Mesenchymal stem cell (in vitro differentiated cells and primary cell): ENCODE data around the gene LRRC72.

Experiments used
- DNase-seq: peaks from one replicate; pipeline ENCODE4 v3.0.0-alpha.2; 2013
- H2AFZ ChIP-seq: one replicate; pipeline ENCODE4 v1.6.1; 2013; ENCODE audit warnings: low read depth, mild to moderate bottlenecking, control low read depth, inconsistent platforms, low read length, moderate library complexity
- H2AK5ac ChIP-seq: 2 replicates; pipeline ENCODE4 v1.6.1; 2013; ENCODE audit warnings: low read length, moderate library complexity, mild to moderate bottlenecking, inconsistent platforms; ENCODE audit not compliant: severe bottlenecking
- H2BK120ac ChIP-seq: one replicate; pipeline ENCODE4 v1.6.1; 2013; ENCODE audit warnings: low read depth, mild to moderate bottlenecking, inconsistent platforms, low read length, moderate library complexity
- H2BK12ac ChIP-seq, 2 experiments: one replicate each; pipeline ENCODE4 v1.6.1; 2013; ENCODE audit warnings: inconsistent platforms in 2 of 2, low read length in 2 of 2, mild to moderate bottlenecking in 2 of 2, moderate library complexity in 2 of 2, control low read depth in 1 of 2
- H2BK15ac ChIP-seq: one replicate; pipeline ENCODE4 v1.6.1; 2013; ENCODE audit warnings: mild to moderate bottlenecking, low read depth, inconsistent platforms; ENCODE audit not compliant: poor library complexity, severe bottlenecking
- H2BK5ac ChIP-seq: 2 replicates; pipeline ENCODE4 v1.6.1; 2013; ENCODE audit warnings: low read depth, mild to moderate bottlenecking, low read length, control low read depth, inconsistent platforms; ENCODE audit not compliant: poor library complexity, severe bottlenecking
- H3K14ac ChIP-seq, 2 experiments: one replicate each; pipeline ENCODE4 v1.6.1; 2013; ENCODE audit warnings: inconsistent platforms in 2 of 2, low read length in 2 of 2, control low read depth in 1 of 2, mild to moderate bottlenecking in 1 of 2, moderate library complexity in 1 of 2
- H3K18ac ChIP-seq, 2 experiments: one replicate each; pipeline ENCODE4 v1.6.1; 2013; ENCODE audit warnings: inconsistent platforms in 2 of 2, low read length in 2 of 2, control low read depth in 1 of 2, low read depth in 1 of 2, mild to moderate bottlenecking in 1 of 2
- H3K23ac ChIP-seq, 2 experiments: one replicate each; pipeline ENCODE4 v1.6.1; 2013; ENCODE audit warnings: inconsistent platforms in 2 of 2, low read length in 2 of 2, mild to moderate bottlenecking in 2 of 2, moderate library complexity in 2 of 2, control low read depth in 1 of 2
- H3K27ac ChIP-seq: 2 replicates; pipeline ENCODE4 v1.5.1; 2013; ENCODE audit warnings: mild to moderate bottlenecking, moderate library complexity, low read length, control low read depth, inconsistent platforms; ENCODE audit not compliant: poor library complexity, severe bottlenecking
- H3K27me3 ChIP-seq, 2 experiments: 2 replicates each; pipeline versions ENCODE4 v1.6.1 to v1.7.0; 2013; ENCODE audit warnings: low read length in 2 of 2, mild to moderate bottlenecking in 2 of 2, moderate library complexity in 2 of 2, control low read depth in 1 of 2, inconsistent platforms in 1 of 2; ENCODE audit not compliant: control insufficient read depth in 1 of 2, insufficient read depth in 1 of 2
- H3K36me3 ChIP-seq, 2 experiments: 2 replicates each; pipeline versions ENCODE4 v1.6.1 to v1.7.0; 2013; ENCODE audit warnings: low read length in 2 of 2, control low read depth in 1 of 2, inconsistent platforms in 1 of 2, low read depth in 1 of 2, mild to moderate bottlenecking in 1 of 2; ENCODE audit not compliant: insufficient read depth in 2 of 2, control insufficient read depth in 1 of 2
- H3K4ac ChIP-seq, 2 experiments: one replicate each; pipeline ENCODE4 v1.6.1; 2013; ENCODE audit warnings: inconsistent platforms in 2 of 2, low read length in 2 of 2, mild to moderate bottlenecking in 2 of 2, moderate library complexity in 2 of 2, control low read depth in 1 of 2, low read depth in 1 of 2
- H3K4me1 ChIP-seq: 2 replicates; pipeline ENCODE4 v1.6.1; 2013; ENCODE audit warnings: low read depth, low read length, control low read depth; ENCODE audit not compliant: control insufficient read depth, insufficient read depth
- H3K4me2 ChIP-seq: 2 replicates; pipeline ENCODE4 v1.6.1; 2013; ENCODE audit warnings: low read length, mild to moderate bottlenecking, inconsistent platforms; ENCODE audit not compliant: poor library complexity, severe bottlenecking
- H3K4me3 ChIP-seq, 2 experiments: 2 replicates each; pipeline versions ENCODE4 v1.5.1 to v1.7.0; 2013; ENCODE audit warnings: low read length in 2 of 2, mild to moderate bottlenecking in 2 of 2, control low read depth in 1 of 2, low read depth in 1 of 2; ENCODE audit not compliant: insufficient read depth in 1 of 2
- H3K79me1 ChIP-seq: replicated peaks from 2 replicates; pipeline ENCODE4 v1.6.1; 2013; ENCODE audit warnings: mild to moderate bottlenecking, control low read depth, low read length, inconsistent platforms; ENCODE audit not compliant: poor library complexity, severe bottlenecking
- H3K9ac ChIP-seq: 2 replicates; pipeline ENCODE4 v1.7.0; 2013; ENCODE audit warnings: mild to moderate bottlenecking, low read length, moderate library complexity
- H3K9me3 ChIP-seq: 2 replicates; pipeline ENCODE4 v1.7.0; 2013; ENCODE audit warnings: mild to moderate bottlenecking, low read length; ENCODE audit not compliant: control insufficient read depth
- H4K8ac ChIP-seq: one replicate; pipeline ENCODE4 v1.6.1; 2013; ENCODE audit warnings: inconsistent platforms, mild to moderate bottlenecking, low read length, moderate library complexity
- H4K91ac ChIP-seq: one replicate; pipeline ENCODE4 v1.6.1; 2013; ENCODE audit warnings: mild to moderate bottlenecking, low read length, inconsistent platforms
- WGBS: methylation state at CpG from one replicate; pipeline ENCODE4 v1.1.7; 2013; ENCODE audit warnings: mixed read lengths; 5-methylcytosine and 5-hydroxymethylcytosine counted together

The LRRC72 gene

GRCh38 chr7:16609842-16610450 is 83.3 kb downstream of the LRRC72 start:
- Histone ChIP-seq H2AK5ac (no peak overlapping the region), H3K4me1 (peaks cover 2% of the 10 kb centered on the region), H2AFZ (no peak overlapping the region), H3K9me3 (no peaks in the 10 kb centered on the region), H4K91ac (no peak overlapping the region), H3K4ac (no peak overlapping the region), H3K23ac (no peak overlapping the region), H2BK5ac (no peak overlapping the region), H3K14ac (no peak overlapping the region), H3K4me2 (no peak overlapping the region), H3K27ac (no peak overlapping the region), H3K79me1 (peaks cover 9% of the 10 kb centered on the region), H3K9ac (no peak overlapping the region), H3K18ac (no peak overlapping the region), H4K8ac (no peak overlapping the region), H2BK120ac (no peak overlapping the region), H3K27me3 (no peaks in the 10 kb centered on the region), H3K36me3 (peaks cover 9 to 75% of the 10 kb centered on the region in 2 experiments), H2BK12ac (no peak overlapping the region), H3K4me3 (no peak overlapping the region), H2BK15ac (no peak overlapping the region)
- no peak for DNase-seq
- WGBS = 89% methylated on average over 3 of the region's 4 CpGs

- Histone ChIP-seq H2BK15ac (no peak overlapping the region), H4K8ac (no peak overlapping the region), H2BK12ac (no peak overlapping the region), H2AFZ (no peak overlapping the region), H2BK120ac (no peak overlapping the region), H3K4me2 (no peak overlapping the region), H3K23ac (no peak overlapping the region), H2BK5ac (no peak overlapping the region), H3K18ac (no peak overlapping the region), H3K36me3 (peaks cover 11 to 84% of the 10 kb centered on the region in 2 experiments), H3K4me3 (no peak overlapping the region), H3K9me3 (no peaks in the 10 kb centered on the region), H3K27ac (no peak overlapping the region), H3K14ac (no peak overlapping the region), H3K27me3 (no peaks in the 10 kb centered on the region), H2AK5ac (no peak overlapping the region), H3K9ac (no peak overlapping the region), H3K4me1 (peaks cover 1% of the 10 kb centered on the region), H3K4ac (no peak overlapping the region), H4K91ac (no peak overlapping the region), H3K79me1 (peaks cover 11% of the 10 kb centered on the region)
- WGBS = 99% methylated on average over 2 of the region's 2 CpGs
- no peak for DNase-seq
Observed at GRCh38 chr7:16611711-16612110, 85.1 kb downstream of the LRRC72 start.

GRCh38 chr7:16615228-16615627 is 88.6 kb downstream of the LRRC72 start:
- no peaks in the 10 kb centered on the region for H3K27me3 ChIP-seq
- no peak overlapping the region for H3K23ac ChIP-seq
- no peak overlapping the region for H3K4me3 ChIP-seq
- WGBS = 92% methylated on average over 5 of the region's 5 CpGs
- H3K36me3 ChIP-seq = peaks cover 17 to 80% of the 10 kb centered on the region in 2 experiments
- no peak overlapping the region for H3K18ac ChIP-seq
- H3K4ac ChIP-seq = no peak overlapping the region
- H4K91ac ChIP-seq = no peak overlapping the region
- no peak overlapping the region for H2BK12ac ChIP-seq
- H3K27ac ChIP-seq = no peak overlapping the region
- H3K9ac ChIP-seq = no peak overlapping the region
- no peak overlapping the region for H2BK15ac ChIP-seq
- H3K14ac ChIP-seq = no peak overlapping the region
- H3K9me3 ChIP-seq = peaks cover 6% of the 10 kb centered on the region
- no peak overlapping the region for H4K8ac ChIP-seq
- H3K79me1 ChIP-seq = peaks cover 7% of the 10 kb centered on the region
- no peak overlapping the region for H2AFZ ChIP-seq
- H2BK120ac ChIP-seq = no peak overlapping the region
- H3K4me2 ChIP-seq = no peak overlapping the region
- no peaks in the 10 kb centered on the region for H3K4me1 ChIP-seq
- H2AK5ac ChIP-seq = no peak overlapping the region
- no peak overlapping the region for H2BK5ac ChIP-seq
- no peak for DNase-seq

GRCh38 chr7:16616122-16616521 is 89.5 kb downstream of the LRRC72 start:
- no peak overlapping the region for H3K9ac ChIP-seq
- WGBS = 97% methylated on average over 3 of the region's 4 CpGs
- H3K18ac ChIP-seq = no peak overlapping the region
- peaks cover 8% of the 10 kb centered on the region for H3K9me3 ChIP-seq
- no peak overlapping the region for H2BK5ac ChIP-seq
- H3K27me3 ChIP-seq = no peaks in the 10 kb centered on the region
- no peak overlapping the region for H3K4me3 ChIP-seq
- H2BK12ac ChIP-seq = no peak overlapping the region
- no peak overlapping the region for H2AK5ac ChIP-seq
- H4K91ac ChIP-seq = no peak overlapping the region
- H3K4ac ChIP-seq = no peak overlapping the region
- H3K14ac ChIP-seq = no peak overlapping the region
- H4K8ac ChIP-seq = no peak overlapping the region
- H2BK15ac ChIP-seq = no peak overlapping the region
- H3K79me1 ChIP-seq = peaks cover 7% of the 10 kb centered on the region
- no peak overlapping the region for H3K4me2 ChIP-seq
- H3K27ac ChIP-seq = no peak overlapping the region
- H2AFZ ChIP-seq = no peak overlapping the region
- H3K4me1 ChIP-seq = no peaks in the 10 kb centered on the region
- no peak overlapping the region for H3K23ac ChIP-seq
- no peak for DNase-seq
- peaks cover 17 to 80% of the 10 kb centered on the region in 2 experiments for H3K36me3 ChIP-seq
- H2BK120ac ChIP-seq = no peak overlapping the region
